ENCODE data around the gene PCNX2. TPM values are rescaled to one million over a fixed set of nuclear protein-coding genes. Genes with fewer than 3 reads are reported as not detected.

PCNX2 gene
- total and polyA plus RNA-seq, 8 donors: 3.0 to 34.4 (median 9.9) TPM

DNA sequence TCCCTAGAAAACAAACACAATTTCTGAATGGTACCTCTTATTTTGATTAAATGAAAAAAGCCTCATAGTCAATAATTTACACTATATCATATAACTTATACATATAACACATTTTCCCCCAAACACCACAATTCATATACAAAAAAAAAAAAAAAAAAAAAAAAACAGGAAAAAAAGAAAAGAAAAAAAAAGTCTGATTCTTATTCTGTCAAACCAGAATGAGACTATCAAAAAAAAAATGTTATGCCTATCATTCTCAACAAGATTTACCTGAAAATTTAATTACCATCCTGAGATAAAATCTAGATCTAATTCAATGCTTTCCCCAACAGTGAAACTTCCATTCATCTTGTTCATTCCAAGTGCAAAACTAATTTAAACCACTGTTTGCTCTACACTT is 86.8 kb downstream of the PCNX2 start:
- Histone ChIP-seq H3K27ac (no peak overlapping the region), H3K9me3 (no peaks in the 10 kb centered on the region), H3K27me3 (no peaks in the 10 kb centered on the region), H3K4me1 (no peaks in the 10 kb centered on the region), H3K36me3 (peaks cover 0 to 7% (median 3%) of the 10 kb centered on the region in 4 donors), H3K4me3 (no peak overlapping the region)
- no peak for TF ChIP-seq EP300 (IDR thresholded peaks at IDR 0.05)
- intact Hi-C loops (cut with DNase I; ENCODE audit: low total_unique reads): no loop called here
- DNase-seq: no peak

DNA sequence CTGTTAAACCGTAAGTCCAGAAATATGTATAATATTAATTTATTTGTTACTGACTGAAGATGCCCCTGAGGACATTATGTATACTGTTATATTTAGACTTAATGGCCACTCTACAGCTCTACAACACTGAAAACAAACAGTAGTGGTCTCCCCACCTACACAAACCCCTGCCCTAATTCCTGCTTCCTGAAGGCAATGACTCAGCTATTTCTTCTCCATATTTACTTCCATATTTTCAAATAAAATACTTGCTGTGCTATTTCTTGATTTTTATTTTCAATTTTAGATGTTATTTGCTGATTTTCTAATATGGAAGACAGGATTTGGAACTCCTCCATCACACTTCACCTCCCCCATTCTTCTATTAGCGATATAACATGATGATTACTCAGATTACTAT is 97.6 kb downstream of the PCNX2 start:
- WGBS, 5 donors: 93 to 99% (median 96%) methylated on average over 2 of the region's 2 CpGs
- intact Hi-C loops (cut with DNase I; ENCODE audit: low total_unique reads): no loop called here
- TF ChIP-seq, protein P1, sequence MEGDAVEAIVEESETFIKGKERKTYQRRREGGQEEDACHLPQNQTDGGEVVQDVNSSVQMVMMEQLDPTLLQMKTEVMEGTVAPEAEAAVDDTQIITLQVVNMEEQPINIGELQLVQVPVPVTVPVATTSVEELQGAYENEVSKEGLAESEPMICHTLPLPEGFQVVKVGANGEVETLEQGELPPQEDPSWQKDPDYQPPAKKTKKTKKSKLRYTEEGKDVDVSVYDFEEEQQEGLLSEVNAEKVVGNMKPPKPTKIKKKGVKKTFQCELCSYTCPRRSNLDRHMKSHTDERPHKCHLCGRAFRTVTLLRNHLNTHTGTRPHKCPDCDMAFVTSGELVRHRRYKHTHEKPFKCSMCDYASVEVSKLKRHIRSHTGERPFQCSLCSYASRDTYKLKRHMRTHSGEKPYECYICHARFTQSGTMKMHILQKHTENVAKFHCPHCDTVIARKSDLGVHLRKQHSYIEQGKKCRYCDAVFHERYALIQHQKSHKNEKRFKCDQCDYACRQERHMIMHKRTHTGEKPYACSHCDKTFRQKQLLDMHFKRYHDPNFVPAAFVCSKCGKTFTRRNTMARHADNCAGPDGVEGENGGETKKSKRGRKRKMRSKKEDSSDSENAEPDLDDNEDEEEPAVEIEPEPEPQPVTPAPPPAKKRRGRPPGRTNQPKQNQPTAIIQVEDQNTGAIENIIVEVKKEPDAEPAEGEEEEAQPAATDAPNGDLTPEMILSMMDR (IDR thresholded peaks at IDR 0.05): no peak
- TF ChIP-seq POLR2A (IDR thresholded peaks at IDR 0.05) (no peak), EP300 (IDR thresholded peaks at IDR 0.05) (no peak), POLR2AphosphoS5 (IDR thresholded peaks at IDR 0.05) (no peak)
- peaks cover 0 to 27% (median 7%) of the 10 kb centered on the region in 4 donors for H3K9me3 ChIP-seq
- H3K4me3 ChIP-seq: no peak overlapping the region
- H3K36me3 ChIP-seq: peaks cover 0 to 27% (median 10%) of the 10 kb centered on the region in 4 donors
- no peaks in the 10 kb centered on the region for H3K4me1 ChIP-seq
- H3K27me3 ChIP-seq: no peaks in the 10 kb centered on the region
- DNase-seq: no peak
- H3K27ac ChIP-seq: no peak overlapping the region

DNA sequence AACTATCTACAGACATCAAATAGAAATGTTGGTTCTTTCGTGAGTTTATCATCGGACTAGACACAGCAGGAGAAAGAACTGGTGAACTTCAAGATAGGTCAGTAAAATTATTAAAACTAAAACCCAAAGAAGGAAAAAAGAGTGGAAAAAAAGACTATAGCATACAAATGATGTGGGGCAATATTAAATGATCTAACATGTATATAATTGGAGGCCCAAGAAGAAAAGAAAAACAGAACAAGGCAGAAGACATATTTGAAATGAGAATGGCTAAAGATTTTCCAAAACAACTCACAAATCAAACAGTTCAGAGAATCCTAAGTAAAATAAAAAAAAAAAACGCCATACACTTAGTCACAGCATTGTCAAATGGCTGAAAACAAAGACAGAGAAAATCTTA is 101.8 kb downstream of the PCNX2 start:
- Histone ChIP-seq H3K4me1 (no peaks in the 10 kb centered on the region), H3K27ac (no peak overlapping the region), H3K27me3 (no peaks in the 10 kb centered on the region), H3K9me3 (peaks cover 0 to 27% (median 7%) of the 10 kb centered on the region in 4 donors), H3K4me3 (no peak overlapping the region), H3K36me3 (peaks cover 0 to 20% (median 10%) of the 10 kb centered on the region in 4 donors)
- WGBS, 5 donors: 92 to 98% (median 96%) methylated on average over 3 of the region's 3 CpGs
- TF ChIP-seq, protein P1 (IDR thresholded peaks at IDR 0.05): no peak
- TF ChIP-seq POLR2A (IDR thresholded peaks at IDR 0.05) (no peak), POLR2AphosphoS5 (IDR thresholded peaks at IDR 0.05) (no peak), EP300 (IDR thresholded peaks at IDR 0.05) (no peak)
- intact Hi-C loops (cut with DNase I; ENCODE audit: low total_unique reads): no loop called here
- no peak for DNase-seq

DNA sequence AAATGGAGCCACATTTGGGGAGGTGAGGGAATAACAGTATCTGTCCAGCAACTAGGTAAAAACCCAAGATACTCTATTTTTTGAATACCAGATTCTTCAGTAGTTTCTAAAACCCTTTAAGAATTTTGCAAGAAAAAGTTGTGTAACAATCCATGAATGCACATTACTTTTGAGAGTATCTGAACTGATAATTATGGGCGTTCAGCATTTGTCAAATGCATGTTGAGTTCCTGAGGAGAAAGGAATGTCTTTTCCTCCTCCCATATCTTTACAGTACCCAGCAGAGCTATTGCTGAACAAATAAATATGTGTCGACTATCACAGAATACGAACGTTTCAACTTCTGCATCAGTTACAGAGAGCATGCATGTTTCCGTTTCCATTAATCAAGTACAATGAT is 104.5 kb downstream of the PCNX2 start:
- no peaks in the 10 kb centered on the region for H3K27me3 ChIP-seq
- no peak for DNase-seq
- no peak overlapping the region for H3K4me3 ChIP-seq
- 54 to 71% (median 63%) methylated on average over 5 of the region's 5 CpGs for WGBS, 5 donors
- TF ChIP-seq, protein P1 (IDR thresholded peaks at IDR 0.05): no peak
- TF ChIP-seq POLR2AphosphoS5 (IDR thresholded peaks at IDR 0.05) (no peak), POLR2A (IDR thresholded peaks at IDR 0.05) (no peak), EP300 (IDR thresholded peaks at IDR 0.05) (no peak)
- peaks cover 0 to 9% (median 3%) of the 10 kb centered on the region in 4 donors for H3K36me3 ChIP-seq
- intact Hi-C loops (cut with DNase I; ENCODE audit: low total_unique reads): no loop called here
- H3K9me3 ChIP-seq: peaks cover 0 to 26% (median 7%) of the 10 kb centered on the region in 4 donors
- no peaks in the 10 kb centered on the region for H3K4me1 ChIP-seq
- no peak overlapping the region for H3K27ac ChIP-seq

DNA sequence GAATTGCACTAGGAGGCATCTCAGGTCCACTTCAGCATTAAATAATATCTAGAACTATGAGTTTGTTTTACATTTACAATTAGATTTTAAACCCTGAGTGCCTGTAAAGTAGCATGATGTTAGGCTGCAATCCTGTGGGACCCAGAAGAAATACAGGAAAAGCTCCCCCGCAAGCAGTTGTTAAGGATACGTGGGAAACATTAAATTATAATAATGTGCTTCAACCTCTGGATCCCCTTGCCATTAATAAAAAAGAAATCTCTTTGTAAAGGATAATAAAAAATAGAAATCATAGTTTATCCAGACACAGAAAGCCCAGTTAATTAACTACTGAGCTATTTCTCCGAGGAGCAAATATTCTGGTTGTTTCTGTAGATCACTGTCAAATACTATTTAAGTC is 106.0 kb downstream of the PCNX2 start:
- H3K9me3 ChIP-seq: peaks cover 0 to 12% (median 2%) of the 10 kb centered on the region in 4 donors
- intact Hi-C loops (cut with DNase I; ENCODE audit: low total_unique reads): no loop called here
- no peak overlapping the region for H3K27ac ChIP-seq
- WGBS, 5 donors: 89 to 96% (median 94%) methylated on average over 3 of the region's 3 CpGs
- no peak for DNase-seq
- H3K27me3 ChIP-seq: no peaks in the 10 kb centered on the region
- TF ChIP-seq POLR2AphosphoS5 (IDR thresholded peaks at IDR 0.05) (no peak), POLR2A (IDR thresholded peaks at IDR 0.05) (no peak), EP300 (IDR thresholded peaks at IDR 0.05) (no peak)
- TF ChIP-seq, protein P1 (IDR thresholded peaks at IDR 0.05): no peak
- H3K4me3 ChIP-seq: no peak overlapping the region
- H3K36me3 ChIP-seq: no peaks in the 10 kb centered on the region
- no peaks in the 10 kb centered on the region for H3K4me1 ChIP-seq

All from stomach (tissue), 9 donors.